Stimulated activated CD4-positive, alpha-beta T cell treated with anti-CD3 and anti-CD28 coated beads, TNF-alpha, amount 100 ng/mL, for 24 hours (primary cell): ENCODE measurements around the gene TMEM106B.
A peak's percentile ranks its signal among the peaks of the same experiment; 100 is the strongest.

Source experiments
- DNase-seq, 3 experiments: peaks; one replicate each; pipeline ENCODE4 v3.0.0-alpha.2; 2020; ENCODE audit warnings: low read depth in 3 of 3

TMEM106B gene

GRCh38 chr7:12228024-12228423, 16.9 kb downstream of the TMEM106B start:
- no peak for DNase-seq

GRCh38 chr7:12229046-12229445, 18.0 kb downstream of the TMEM106B start:
- no peak for DNase-seq

- DNase-seq: no peak
Observed at GRCh38 chr7:12231097-12231496, 20.0 kb downstream of the TMEM106B start.

GRCh38 chr7:12233175-12233574, 22.1 kb downstream of the TMEM106B start:
- DNase-seq: no peak

GRCh38 chr7:12234334-12234865, 23.3 kb downstream of the TMEM106B start:
- no peak for DNase-seq

- DNase-seq: no peak
Observed at GRCh38 chr7:12235970-12236369, 24.9 kb downstream of the TMEM106B start.

- no peak for DNase-seq
Observed at GRCh38 chr7:12237007-12237406, 25.9 kb downstream of the TMEM106B start.

GRCh38 chr7:12239806-12240205, 28.7 kb downstream of the TMEM106B start:
- no peak for DNase-seq

- DNase-seq: no peak
Observed at GRCh38 chr7:12244129-12244528, 33.0 kb downstream of the TMEM106B start.

- DNase-seq: no peak
Observed at GRCh38 chr7:12244694-12245093, 33.6 kb downstream of the TMEM106B start.

GRCh38 chr7:12249706-12250105, 38.6 kb downstream of the TMEM106B start:
- DNase-seq: no peak

GRCh38 chr7:12250232-12250631, 39.1 kb downstream of the TMEM106B start:
- DNase-seq: no peak

- DNase-seq: no peak
Observed at GRCh38 chr7:12256090-12256489, 45.0 kb downstream of the TMEM106B start.

GRCh38 chr7:12257582-12257981, 46.5 kb downstream of the TMEM106B start:
- peak in 1 of 3 experiments; percentile 30 for DNase-seq

- no peak for DNase-seq
Observed at GRCh38 chr7:12258074-12258473, 47.0 kb downstream of the TMEM106B start.

GRCh38 chr7:12267542-12267941, 56.4 kb downstream of the TMEM106B start:
- DNase-seq: no peak

GRCh38 chr7:12269100-12269895, 58.2 kb downstream of the TMEM106B start:
- DNase-seq: no peak

- no peak for DNase-seq
Observed at GRCh38 chr7:12281038-12281437, 69.9 kb downstream of the TMEM106B start.

GRCh38 chr7:12287901-12288300, 76.8 kb downstream of the TMEM106B start:
- DNase-seq: no peak

- no peak for DNase-seq
Observed at GRCh38 chr7:12289996-12290395, 78.9 kb downstream of the TMEM106B start.

GRCh38 chr7:12290761-12291160, 79.7 kb downstream of the TMEM106B start:
- DNase-seq: no peak

- DNase-seq: no peak
Observed at GRCh38 chr7:12291870-12292269, 80.8 kb downstream of the TMEM106B start.
